Gastrocnemius medialis (tissue), 4 donors: ENCODE results near the gene LHFPL2.

ENCODE experiments used
- CTCF ChIP-seq, 5 experiments: fragments of 450-650 bp in 3 of 5; fragments of 200-600 bp in 2 of 5; sonication (generic) in 2 of 5; IDR thresholded peaks in 4 of 5; conservative IDR thresholded peaks in 1 of 5; 1 replicate in 4 of 5; 2 replicates in 1 of 5; pipeline ENCODE4 v1.5.1; 2016 to 2019; ENCODE audit warnings: antibody characterized with exemption in 5 of 5, mild to moderate bottlenecking in 3 of 5, moderate library complexity in 3 of 5
- POLR2A ChIP-seq, 2 donors: fragments of 450-650 bp; IDR thresholded peaks; one replicate each; pipeline ENCODE4 v1.6.1; 2017; ENCODE audit warnings: antibody characterized with exemption in 2 of 2, mild to moderate bottlenecking in 2 of 2, moderate library complexity in 2 of 2

GRCh38 chr5:78670701-78671269 lies 22.2 kb upstream of the LHFPL2 start:
- TF ChIP-seq POLR2A (IDR thresholded peaks at IDR 0.05) (no peak), CTCF (IDR thresholded peaks at IDR 0.05 in 4 of 5, conservative IDR thresholded peaks at IDR 0.05 in 1 of 5) (no peak)
